HUES6 (cell line): ENCODE data around the gene RFXANK.
"Not testable (repeated sequence)": the region's sequence is repeated elsewhere in the genome, so short reads cannot be mapped to it uniquely, and the experiment has no call there.

ENCODE experiments used
- H3K27ac ChIP-seq: 2 replicates; pipeline ENCODE4 v1.7.0; 2013; ENCODE audit warnings: low read depth, mild to moderate bottlenecking, low read length, inconsistent platforms
- H3K27me3 ChIP-seq: 2 replicates; pipeline ENCODE4 v1.6.1; 2013; ENCODE audit warnings: low read length; ENCODE audit not compliant: control insufficient read depth, insufficient read depth
- H3K36me3 ChIP-seq: 2 replicates; pipeline ENCODE4 v1.6.1; 2013; ENCODE audit warnings: low read length; ENCODE audit not compliant: control insufficient read depth, insufficient read depth
- H3K4me1 ChIP-seq: 2 replicates; pipeline ENCODE4 v1.6.1; 2013; ENCODE audit warnings: low read length; ENCODE audit not compliant: control insufficient read depth, insufficient read depth
- H3K4me3 ChIP-seq: 2 replicates; pipeline ENCODE4 v1.5.1; 2013; ENCODE audit warnings: low read depth, low read length
- H3K9ac ChIP-seq: one replicate; pipeline ENCODE4 v1.6.1; 2013; ENCODE audit warnings: mild to moderate bottlenecking, low read length
- H3K9me3 ChIP-seq: 2 replicates; pipeline ENCODE4 v1.6.1; 2013; ENCODE audit warnings: low read depth, low read length; ENCODE audit not compliant: control insufficient read depth, insufficient read depth

RFXANK gene

GRCh38 chr19:19211499-19212420 is 19.7 kb downstream of the RFXANK start, which contains the start of gene NCAN:
TSS of gene NCAN (plus strand) at chr19:19211958. CDS start at chr19:19216954, 4,996 bp downstream.
- Histone ChIP-seq H3K4me3 (peak within 1 kb of the TSS; percentile 71), H3K27me3 (peaks cover 88% of the 10 kb centered on the region), H3K36me3 (no peaks in the 10 kb centered on the region), H3K4me1 (0 out of 2 replicates have a peak, but pooled peaks cover 7% of the 10 kb centered on the region), H3K9me3 (no peaks in the 10 kb centered on the region), H3K27ac (no peak within 1 kb of the TSS), H3K9ac (no peak within 1 kb of the TSS)

- H3K9me3 ChIP-seq, result no peaks in the 10 kb centered on the region
- no peak overlapping the region for H3K27ac ChIP-seq
- H3K9ac ChIP-seq, result no peak overlapping the region
- 0 out of 2 replicates have a peak, but pooled peaks cover 7% of the 10 kb centered on the region for H3K4me1 ChIP-seq
- peaks cover 79% of the 10 kb centered on the region for H3K27me3 ChIP-seq
- no peaks in the 10 kb centered on the region for H3K36me3 ChIP-seq
- no peak overlapping the region for H3K4me3 ChIP-seq
Measured at GRCh38 chr19:19212916-19213315, 20.9 kb downstream of the RFXANK start.

GRCh38 chr19:19213426-19214158 is 21.5 kb downstream of the RFXANK start:
- 0 out of 2 replicates have a peak, but pooled peaks cover 7% of the 10 kb centered on the region for H3K4me1 ChIP-seq
- H3K27ac ChIP-seq, result no peak overlapping the region
- H3K27me3 ChIP-seq, result peaks cover 75% of the 10 kb centered on the region

GRCh38 chr19:19214159-19214490 is 22.1 kb downstream of the RFXANK start:
- H3K9me3 ChIP-seq, result no peaks in the 10 kb centered on the region
- no peak overlapping the region for H3K4me3 ChIP-seq
- H3K9ac ChIP-seq, result no peak overlapping the region
- 0 out of 2 replicates have a peak, but pooled peaks cover 7% of the 10 kb centered on the region for H3K4me1 ChIP-seq
- peaks cover 74% of the 10 kb centered on the region for H3K27me3 ChIP-seq
- no peak overlapping the region for H3K27ac ChIP-seq
- H3K36me3 ChIP-seq, result no peaks in the 10 kb centered on the region

More at GRCh38 chr19:19213426-19214158, 21.5 kb downstream of the RFXANK start:
- Histone ChIP-seq H3K36me3 (no peaks in the 10 kb centered on the region), H3K9me3 (no peaks in the 10 kb centered on the region), H3K9ac (no peak overlapping the region), H3K4me3 (no peak overlapping the region)

DNA sequence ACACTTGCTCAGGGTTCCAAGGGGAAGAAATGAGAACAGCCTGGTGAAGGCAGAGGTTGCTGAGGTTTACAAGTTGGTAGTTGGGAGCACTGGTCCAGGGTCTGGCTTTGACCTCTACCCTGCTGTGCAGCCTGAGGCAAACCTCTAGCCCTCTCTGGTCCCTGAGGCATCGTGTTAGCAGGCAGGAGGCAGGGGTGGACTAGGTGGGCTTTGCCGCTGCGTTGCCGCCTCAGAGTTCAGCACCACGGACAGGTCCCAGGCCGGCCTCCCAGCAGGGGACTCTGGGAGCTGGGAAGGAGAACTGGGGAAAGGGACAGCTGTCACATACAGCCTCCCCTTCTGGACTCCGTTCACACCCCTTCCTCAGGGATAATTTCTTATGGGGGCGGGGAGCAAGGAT is 22.8 kb downstream of the RFXANK start:
- Histone ChIP-seq H3K27me3 (peaks cover 70% of the 10 kb centered on the region), H3K9ac (no peak overlapping the region), H3K4me1 (0 out of 2 replicates have a peak, but pooled peaks cover 7% of the 10 kb centered on the region), H3K4me3 (no peak overlapping the region), H3K9me3 (no peaks in the 10 kb centered on the region), H3K27ac (no peak overlapping the region), H3K36me3 (no peaks in the 10 kb centered on the region)

GRCh38 chr19:19215792-19216191 is 23.7 kb downstream of the RFXANK start:
- Histone ChIP-seq H3K9me3 (no peaks in the 10 kb centered on the region), H3K36me3 (no peaks in the 10 kb centered on the region), H3K4me3 (no peak overlapping the region), H3K27ac (no peak overlapping the region), H3K9ac (no peak overlapping the region), H3K27me3 (peaks cover 61% of the 10 kb centered on the region), H3K4me1 (0 out of 2 replicates have a peak, but pooled peaks cover 7% of the 10 kb centered on the region)

DNA sequence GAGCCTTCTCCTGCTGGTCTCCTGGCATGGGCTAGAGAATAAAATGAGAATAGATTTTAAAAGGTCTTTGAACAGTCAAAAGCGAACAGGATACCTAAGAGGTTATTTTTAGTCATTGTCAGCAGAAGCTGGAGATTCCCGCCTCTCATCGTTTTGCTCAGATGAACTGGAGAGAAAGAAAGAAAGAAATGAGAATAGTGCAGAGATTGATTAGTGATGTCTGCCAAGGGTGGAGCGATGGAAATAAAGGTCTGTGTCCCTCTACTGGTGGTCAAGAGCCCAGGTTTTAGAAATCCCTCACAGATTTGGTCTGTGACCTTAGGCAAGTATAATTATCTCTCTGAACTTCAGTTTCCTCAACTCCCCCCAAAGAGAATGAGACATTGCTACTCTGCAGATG is 25.0 kb downstream of the RFXANK start:
- H3K27ac ChIP-seq, result no peak overlapping the region
- H3K36me3 ChIP-seq, result no peaks in the 10 kb centered on the region
- H3K4me3 ChIP-seq, result no peak overlapping the region
- H3K27me3 ChIP-seq, result peaks cover 52% of the 10 kb centered on the region
- H3K9ac ChIP-seq, result no peak overlapping the region
- H3K9me3 ChIP-seq, result no peaks in the 10 kb centered on the region
- 0 out of 2 replicates have a peak, but pooled peaks cover 7% of the 10 kb centered on the region for H3K4me1 ChIP-seq

- peaks cover 48% of the 10 kb centered on the region for H3K27me3 ChIP-seq
- H3K27ac ChIP-seq, result no peak overlapping the region
- 0 out of 2 replicates have a peak, but pooled peaks cover 3% of the 10 kb centered on the region for H3K9me3 ChIP-seq
- no peak overlapping the region for H3K9ac ChIP-seq
- H3K4me3 ChIP-seq, result no peak overlapping the region
- 0 out of 2 replicates have a peak, but pooled peaks cover 2% of the 10 kb centered on the region for H3K4me1 ChIP-seq
- H3K36me3 ChIP-seq, result no peaks in the 10 kb centered on the region
Measured at GRCh38 chr19:19218911-19219310, 26.9 kb downstream of the RFXANK start.

DNA sequence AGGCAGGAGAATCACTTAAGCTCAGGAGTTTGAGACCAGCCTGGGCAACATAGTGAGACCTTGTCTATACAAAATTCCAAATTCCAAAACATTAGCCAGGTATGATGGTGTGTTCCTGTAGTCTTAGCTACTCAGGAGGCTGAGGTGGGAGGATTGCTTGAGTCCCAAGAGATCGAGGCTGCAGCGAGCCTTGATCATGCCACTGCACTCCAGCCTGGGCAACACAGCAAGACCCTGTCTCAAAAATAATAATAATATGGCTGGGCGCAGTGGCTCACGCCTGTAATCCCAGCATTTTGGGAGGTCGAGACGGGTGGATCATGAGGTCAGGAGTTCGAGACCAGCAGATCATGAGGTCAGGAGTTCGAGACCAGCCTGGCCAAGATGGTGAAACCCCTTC is 28.9 kb downstream of the RFXANK start:
- not testable (repeated sequence) for H3K4me1 ChIP-seq, H3K9ac ChIP-seq, H3K4me3 ChIP-seq, H3K27ac ChIP-seq, H3K9me3 ChIP-seq, H3K36me3 ChIP-seq
- H3K27me3 ChIP-seq, result peaks cover 52% of the 10 kb centered on the region

DNA sequence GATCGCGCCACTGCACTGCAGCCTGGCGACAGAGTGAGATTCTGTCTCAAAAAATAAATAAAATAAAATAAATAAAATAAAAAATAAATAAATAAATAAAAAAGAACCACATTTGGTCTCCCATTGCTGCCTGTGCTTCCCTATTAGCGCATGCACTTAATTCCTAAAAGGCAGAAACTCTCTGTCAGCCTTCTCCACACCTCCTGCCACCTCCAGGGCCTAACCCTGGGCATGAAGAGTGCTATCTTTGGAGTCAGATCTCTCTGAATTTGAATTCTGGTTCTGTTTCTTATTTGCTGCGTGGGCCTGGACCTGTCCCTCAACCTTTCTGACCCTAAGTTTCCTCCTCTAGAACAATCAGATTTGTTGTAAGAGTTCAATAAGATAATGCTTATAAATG is 31.0 kb downstream of the RFXANK start:
- no peak overlapping the region for H3K4me3 ChIP-seq
- H3K36me3 ChIP-seq, result no peaks in the 10 kb centered on the region
- H3K27me3 ChIP-seq, result peaks cover 68% of the 10 kb centered on the region
- H3K9ac ChIP-seq, result no peak overlapping the region
- no peak overlapping the region for H3K27ac ChIP-seq
- H3K4me1 ChIP-seq, result no peaks in the 10 kb centered on the region
- H3K9me3 ChIP-seq, result 0 out of 2 replicates have a peak, but pooled peaks cover 5% of the 10 kb centered on the region

GRCh38 chr19:19223636-19224035 is 31.6 kb downstream of the RFXANK start:
- no peak overlapping the region for H3K4me3 ChIP-seq
- H3K27ac ChIP-seq, result no peak overlapping the region
- 0 out of 2 replicates have a peak, but pooled peaks cover 5% of the 10 kb centered on the region for H3K9me3 ChIP-seq
- H3K36me3 ChIP-seq, result no peaks in the 10 kb centered on the region
- H3K9ac ChIP-seq, result no peak overlapping the region
- H3K4me1 ChIP-seq, result no peaks in the 10 kb centered on the region
- H3K27me3 ChIP-seq, result peaks cover 74% of the 10 kb centered on the region
